ENCODE measurements around the gene DNHD1.

The DNHD1 gene

DNA sequence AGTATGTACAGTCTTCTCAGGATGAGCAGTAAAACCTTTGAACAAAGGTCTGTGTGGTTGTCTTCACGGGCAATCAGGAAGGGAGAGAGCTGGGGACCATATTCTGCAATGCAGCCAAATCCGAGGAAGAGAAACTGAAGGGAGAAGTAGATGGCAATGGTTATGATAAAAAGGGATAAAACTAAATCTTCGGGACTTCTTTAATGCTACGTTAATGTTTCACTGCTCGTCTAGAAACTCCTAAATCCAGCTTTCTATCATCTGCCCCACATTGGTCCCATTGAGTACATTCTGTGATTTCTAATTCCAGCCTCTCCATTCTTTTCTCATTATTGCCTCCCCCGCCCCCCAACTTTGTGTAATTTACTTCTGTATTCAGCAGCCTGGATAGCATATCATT lies 14.1 kb upstream of the DNHD1 start:
- peaks cover 57% of the 10 kb centered on the region for H3K79me2 ChIP-seq (ENCODE audit: insufficient read depth, low read length)
- peak overlapping the region; percentile 92 for H3K4me2 ChIP-seq (ENCODE audit: low read depth, low read length, poor library complexity, severe bottlenecking)
- peak overlapping the region; percentile 85 for H3K9ac ChIP-seq (ENCODE audit: low read depth, low read length, poor library complexity, severe bottlenecking)
- H3K9me2 ChIP-seq (replicated peaks; ENCODE audit: low read depth, low read length), result no peaks in the 10 kb centered on the region
- H3K4me1 ChIP-seq (ENCODE audit: insufficient read depth, low read length, poor library complexity, severe bottlenecking), result peaks cover 33% of the 10 kb centered on the region
- H3K27me3 ChIP-seq (ENCODE audit: insufficient read depth, low read length, poor library complexity, severe bottlenecking), result no peaks in the 10 kb centered on the region
- peak overlapping the region; percentile 92 for H3K4me3 ChIP-seq (ENCODE audit: low read length, poor library complexity, severe bottlenecking)
- H4K20me1 ChIP-seq (ENCODE audit: insufficient read depth, low read length, poor library complexity, severe bottlenecking), result peaks cover 33% of the 10 kb centered on the region
- TF ChIP-seq, protein P1, sequence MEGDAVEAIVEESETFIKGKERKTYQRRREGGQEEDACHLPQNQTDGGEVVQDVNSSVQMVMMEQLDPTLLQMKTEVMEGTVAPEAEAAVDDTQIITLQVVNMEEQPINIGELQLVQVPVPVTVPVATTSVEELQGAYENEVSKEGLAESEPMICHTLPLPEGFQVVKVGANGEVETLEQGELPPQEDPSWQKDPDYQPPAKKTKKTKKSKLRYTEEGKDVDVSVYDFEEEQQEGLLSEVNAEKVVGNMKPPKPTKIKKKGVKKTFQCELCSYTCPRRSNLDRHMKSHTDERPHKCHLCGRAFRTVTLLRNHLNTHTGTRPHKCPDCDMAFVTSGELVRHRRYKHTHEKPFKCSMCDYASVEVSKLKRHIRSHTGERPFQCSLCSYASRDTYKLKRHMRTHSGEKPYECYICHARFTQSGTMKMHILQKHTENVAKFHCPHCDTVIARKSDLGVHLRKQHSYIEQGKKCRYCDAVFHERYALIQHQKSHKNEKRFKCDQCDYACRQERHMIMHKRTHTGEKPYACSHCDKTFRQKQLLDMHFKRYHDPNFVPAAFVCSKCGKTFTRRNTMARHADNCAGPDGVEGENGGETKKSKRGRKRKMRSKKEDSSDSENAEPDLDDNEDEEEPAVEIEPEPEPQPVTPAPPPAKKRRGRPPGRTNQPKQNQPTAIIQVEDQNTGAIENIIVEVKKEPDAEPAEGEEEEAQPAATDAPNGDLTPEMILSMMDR (conservative IDR thresholded peaks at IDR 0.05; ENCODE audit: low read length), result no peak
- TF ChIP-seq EZH2phosphoT487 (IDR thresholded peaks at IDR 0.05; ENCODE audit: borderline replicate concordance), result no peak
- H2AFZ ChIP-seq (ENCODE audit: low read length), result no peak overlapping the region
- no peaks in the 10 kb centered on the region for H3K9me3 ChIP-seq (ENCODE audit: insufficient read depth, low read depth, low read length)
- H3F3A ChIP-seq (ENCODE audit: low read depth), result no peaks in the 10 kb centered on the region
- peaks cover 7% of the 10 kb centered on the region; the same call in 1 of the 2 replicates for H3K36me3 ChIP-seq (ENCODE audit: insufficient read depth, low read length)

DNA sequence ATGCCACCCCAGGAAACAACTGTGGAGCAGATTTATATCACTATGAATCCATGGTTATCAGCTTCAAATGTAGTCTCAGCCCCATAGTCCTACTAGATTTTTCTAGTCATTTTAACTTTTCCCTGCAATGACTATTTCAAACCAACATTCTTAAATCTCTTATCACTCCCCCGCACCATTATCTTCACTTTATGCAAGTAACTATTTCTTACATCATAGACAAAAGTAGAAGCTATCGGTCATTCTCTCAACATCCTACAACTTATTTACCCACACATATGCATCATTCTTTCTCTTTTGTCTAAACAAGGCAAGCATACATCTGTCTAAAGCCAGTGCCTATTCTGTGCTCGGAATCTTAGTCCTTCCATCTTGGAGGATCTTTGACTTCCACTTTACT lies 11.4 kb upstream of the DNHD1 start:
- Histone ChIP-seq H4K20me1 (ENCODE audit: insufficient read depth, low read length, poor library complexity, severe bottlenecking) (peaks cover 23% of the 10 kb centered on the region), H3K4me2 (ENCODE audit: low read depth, low read length, poor library complexity, severe bottlenecking) (no peak overlapping the region), H3K27me3 (ENCODE audit: insufficient read depth, low read length, poor library complexity, severe bottlenecking) (no peaks in the 10 kb centered on the region), H3K9me2 (replicated peaks; ENCODE audit: low read depth, low read length) (no peaks in the 10 kb centered on the region), H3K4me1 (ENCODE audit: insufficient read depth, low read length, poor library complexity, severe bottlenecking) (peaks cover 23% of the 10 kb centered on the region), H3K36me3 (ENCODE audit: insufficient read depth, low read length) (peaks cover 10% of the 10 kb centered on the region; the same call in 1 of the 2 replicates), H2AFZ (ENCODE audit: low read length) (no peak overlapping the region), H3K79me2 (ENCODE audit: insufficient read depth, low read length) (peaks cover 40% of the 10 kb centered on the region), H3K4me3 (ENCODE audit: low read length, poor library complexity, severe bottlenecking) (no peak overlapping the region), H3K9ac (ENCODE audit: low read depth, low read length, poor library complexity, severe bottlenecking) (no peak overlapping the region), H3F3A (ENCODE audit: low read depth) (no peaks in the 10 kb centered on the region), H3K9me3 (ENCODE audit: insufficient read depth, low read depth, low read length) (no peaks in the 10 kb centered on the region)
- no peak for TF ChIP-seq EZH2phosphoT487 (IDR thresholded peaks at IDR 0.05; ENCODE audit: borderline replicate concordance)
- TF ChIP-seq, protein P1 (conservative IDR thresholded peaks at IDR 0.05; ENCODE audit: low read length), result no peak

DNA sequence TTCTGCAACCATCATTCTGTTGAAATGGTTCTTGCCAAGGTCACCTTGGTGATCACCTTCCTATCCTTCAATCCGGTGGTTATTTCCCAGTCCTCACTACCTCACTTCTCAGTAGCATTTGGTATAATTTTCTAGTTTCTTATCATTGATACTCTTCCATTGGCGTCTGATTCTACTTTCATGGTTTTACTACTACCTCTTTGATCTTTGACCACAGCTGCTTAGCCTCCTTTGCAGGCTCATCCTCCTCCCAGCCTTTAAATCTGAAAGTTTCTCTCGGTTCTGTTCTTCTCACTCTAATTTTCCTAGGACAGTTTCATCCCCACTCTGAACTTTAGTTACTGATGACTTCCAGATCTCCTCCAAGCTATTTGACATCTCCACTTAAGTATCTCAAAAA lies 10.8 kb upstream of the DNHD1 start:
- H3K9me3 ChIP-seq (ENCODE audit: insufficient read depth, low read depth, low read length), result no peaks in the 10 kb centered on the region
- H3K4me1 ChIP-seq (ENCODE audit: insufficient read depth, low read length, poor library complexity, severe bottlenecking), result peaks cover 23% of the 10 kb centered on the region
- H2AFZ ChIP-seq (ENCODE audit: low read length), result no peak overlapping the region
- no peak overlapping the region for H3K4me3 ChIP-seq (ENCODE audit: low read length, poor library complexity, severe bottlenecking)
- H3K36me3 ChIP-seq (ENCODE audit: insufficient read depth, low read length), result peaks cover 10% of the 10 kb centered on the region; the same call in 1 of the 2 replicates
- H3K9ac ChIP-seq (ENCODE audit: low read depth, low read length, poor library complexity, severe bottlenecking), result no peak overlapping the region
- H4K20me1 ChIP-seq (ENCODE audit: insufficient read depth, low read length, poor library complexity, severe bottlenecking), result peaks cover 23% of the 10 kb centered on the region
- H3F3A ChIP-seq (ENCODE audit: low read depth), result no peaks in the 10 kb centered on the region
- no peaks in the 10 kb centered on the region for H3K27me3 ChIP-seq (ENCODE audit: insufficient read depth, low read length, poor library complexity, severe bottlenecking)
- no peak for TF ChIP-seq EZH2phosphoT487 (IDR thresholded peaks at IDR 0.05; ENCODE audit: borderline replicate concordance)
- TF ChIP-seq, protein P1 (conservative IDR thresholded peaks at IDR 0.05; ENCODE audit: low read length), result no peak
- peaks cover 36% of the 10 kb centered on the region for H3K79me2 ChIP-seq (ENCODE audit: insufficient read depth, low read length)
- H3K4me2 ChIP-seq (ENCODE audit: low read depth, low read length, poor library complexity, severe bottlenecking), result no peak overlapping the region
- no peaks in the 10 kb centered on the region for H3K9me2 ChIP-seq (replicated peaks; ENCODE audit: low read depth, low read length)

All from Loucy (cell line).